ENCODE data around the gene PSMA5.
"Not testable (repeated sequence)": the region's sequence is repeated elsewhere in the genome, so short reads cannot be mapped to it uniquely, and the experiment has no call there.

The PSMA5 gene

GRCh38 chr1:109391626-109392025 is 34.6 kb downstream of the PSMA5 start:
- DNase-seq: no peak

GRCh38 chr1:109391157-109391556 is 35.1 kb downstream of the PSMA5 start:
- DNase-seq: no peak

- no peak for DNase-seq
Observed at GRCh38 chr1:109389638-109390341, 36.5 kb downstream of the PSMA5 start.

- no peak for DNase-seq
Observed at GRCh38 chr1:109388884-109389637, 37.2 kb downstream of the PSMA5 start.

GRCh38 chr1:109388208-109388711 is 38.0 kb downstream of the PSMA5 start:
- no peak for DNase-seq

- no peak for DNase-seq
Observed at GRCh38 chr1:109386054-109386717, 40.1 kb downstream of the PSMA5 start.

- DNase-seq: no peak
Observed at GRCh38 chr1:109385417-109385816, 40.8 kb downstream of the PSMA5 start.

GRCh38 chr1:109383854-109384253 is 42.4 kb downstream of the PSMA5 start:
- DNase-seq: no peak

- DNase-seq: no peak
Observed at GRCh38 chr1:109383087-109383779, 43.0 kb downstream of the PSMA5 start.

- no peak for DNase-seq
Observed at GRCh38 chr1:109381573-109381972, 44.7 kb downstream of the PSMA5 start.

GRCh38 chr1:109379907-109380306 is 46.3 kb downstream of the PSMA5 start:
- DNase-seq: no peak

GRCh38 chr1:109379422-109379821 is 46.8 kb downstream of the PSMA5 start:
- DNase-seq: no peak

- no peak for DNase-seq
Observed at GRCh38 chr1:109377698-109378097, 48.5 kb downstream of the PSMA5 start.

- not testable (repeated sequence) for DNase-seq
Observed at GRCh38 chr1:109373696-109374095, 52.6 kb downstream of the PSMA5 start.

- no peak for DNase-seq
Observed at GRCh38 chr1:109373126-109373525, 53.1 kb downstream of the PSMA5 start.

- no peak for DNase-seq
Observed at GRCh38 chr1:109372281-109372680, 54.0 kb downstream of the PSMA5 start.

- no peak for DNase-seq
Observed at GRCh38 chr1:109371341-109371739, 54.9 kb downstream of the PSMA5 start.

GRCh38 chr1:109370712-109371340 is 55.4 kb downstream of the PSMA5 start:
- no peak for DNase-seq

GRCh38 chr1:109369167-109369746 is 57.0 kb downstream of the PSMA5 start:
- no peak for DNase-seq

- no peak for DNase-seq
Observed at GRCh38 chr1:109368464-109368863, 57.8 kb downstream of the PSMA5 start.

- no peak for DNase-seq
Observed at GRCh38 chr1:109367626-109368025, 58.6 kb downstream of the PSMA5 start.

- no peak for DNase-seq
Observed at GRCh38 chr1:109365642-109366204, 60.5 kb downstream of the PSMA5 start.
